ENCODE data around the gene RAB40C. TPM values are rescaled to one million over a fixed set of nuclear protein-coding genes. Genes with fewer than 3 reads are reported as not detected.

Gene RAB40C
- total RNA-seq, 1 donor from 2014 or later, result 17.3 TPM

GRCh38 chr16:630249-630814, 40.5 kb downstream of the RAB40C start:
- no peak for DNase-seq (ENCODE audit: low spot score)

GRCh38 chr16:630815-631405, 41.0 kb downstream of the RAB40C start, which contains the start of gene WFIKKN1:
TSS of gene WFIKKN1 (plus strand) at chr16:630985. CDS start at chr16:631254, 269 bp downstream.
- DNase-seq (ENCODE audit: low spot score), result no peak

GRCh38 chr16:631808-632358, 42.0 kb downstream of the RAB40C start:
- no peak for DNase-seq (ENCODE audit: low spot score)

- DNase-seq (ENCODE audit: low spot score), result no peak
These were observed 42.8 kb downstream of the RAB40C start for GRCh38 chr16:632486-633335.

- DNase-seq (ENCODE audit: low spot score), result no peak
These were observed 43.6 kb downstream of the RAB40C start for GRCh38 chr16:633336-634050.

GRCh38 chr16:634051-634670, 44.3 kb downstream of the RAB40C start:
- no peak for DNase-seq (ENCODE audit: low spot score)

- DNase-seq (ENCODE audit: low spot score), result no peak
These were observed 45.1 kb downstream of the RAB40C start for GRCh38 chr16:634996-635395.

GRCh38 chr16:635573-636205, 45.8 kb downstream of the RAB40C start:
- no peak for DNase-seq (ENCODE audit: low spot score)

- DNase-seq (ENCODE audit: low spot score), result peak; percentile 98
These were observed 46.6 kb downstream of the RAB40C start, which contains the start of gene METTL26 for GRCh38 chr16:636206-637080. TSS of gene METTL26 (minus strand) at chr16:636305. CDS start at chr16:636290, 15 bp downstream.

GRCh38 chr16:637081-638018, 47.5 kb downstream of the RAB40C start:
- DNase-seq (ENCODE audit: low spot score), result peak; percentile 95

- no peak for DNase-seq (ENCODE audit: low spot score)
These were observed 48.2 kb downstream of the RAB40C start for GRCh38 chr16:638034-638543.

GRCh38 chr16:638836-639235, 49.0 kb downstream of the RAB40C start:
- DNase-seq (ENCODE audit: low spot score), result no peak

GRCh38 chr16:640614-641013, 50.7 kb downstream of the RAB40C start:
- DNase-seq (ENCODE audit: low spot score), result no peak

GRCh38 chr16:641326-642188, 51.7 kb downstream of the RAB40C start, which contains the start of gene MCRIP2:
TSS of gene MCRIP2 (plus strand) at chr16:641828. CDS start at chr16:641992, 164 bp downstream.
- DNase-seq (ENCODE audit: low spot score), result peak; percentile 95

GRCh38 chr16:642189-643049, 52.6 kb downstream of the RAB40C start:
- no peak for DNase-seq (ENCODE audit: low spot score)

GRCh38 chr16:643050-643368, 53.1 kb downstream of the RAB40C start:
- DNase-seq (ENCODE audit: low spot score), result no peak

Data from mesenteric fat pad (tissue), 1 donor.